ENCODE data around the gene PLTP. TPM values are rescaled to one million over a fixed set of nuclear protein-coding genes. Genes with fewer than 3 reads are reported as not detected.

PLTP gene
- total RNA-seq, 4 donors from 2014 or later: 45.6 to 456 (median 177) TPM

GRCh38 chr20:45867819-45868176 is 44.2 kb downstream of the PLTP start:
- no peak for ATAC-seq
- peaks cover 0 to 6% of the 10 kb centered on the region in 2 donors for H3K36me3 ChIP-seq
- H3K27ac ChIP-seq: peak overlapping the region in 2 of 4 donors; percentile 1 to 29
- peaks cover 0 to 15% (median 0%) of the 10 kb centered on the region in 3 donors for H3K4me1 ChIP-seq
- no peak overlapping the region for H3K4me3 ChIP-seq
- TF ChIP-seq POLR2A (IDR thresholded peaks at IDR 0.05) (no peak), POLR2AphosphoS5 (IDR thresholded peaks at IDR 0.05) (no peak)
- no peaks in the 10 kb centered on the region for H3K27me3 ChIP-seq
- no peaks in the 10 kb centered on the region for H3K9me3 ChIP-seq

- Histone ChIP-seq H3K4me3 (no peak overlapping the region), H3K27ac (peak overlapping the region in 2 of 4 donors; percentile 1 to 29), H3K9me3 (no peaks in the 10 kb centered on the region), H3K4me1 (peaks cover 0 to 15% (median 0%) of the 10 kb centered on the region in 3 donors), H3K36me3 (peaks cover 0 to under 1% of the 10 kb centered on the region in 2 donors), H3K27me3 (no peaks in the 10 kb centered on the region)
- 51 to 77% methylated on average over 2 to 6 of the region's 6 CpGs for WGBS, 2 donors (ENCODE audit: low coverage in 1 of 2)
- TF ChIP-seq POLR2A (IDR thresholded peaks at IDR 0.05) (no peak), EP300 (IDR thresholded peaks at IDR 0.05) (no peak), CTCF (IDR thresholded peaks at IDR 0.05) (no peak), POLR2AphosphoS5 (IDR thresholded peaks at IDR 0.05) (no peak)
- no peak for ATAC-seq
These were observed 44.7 kb downstream of the PLTP start for GRCh38 chr20:45867136-45867818.

- ATAC-seq: no peak
- Histone ChIP-seq H3K36me3 (no peaks in the 10 kb centered on the region), H3K9me3 (no peaks in the 10 kb centered on the region), H3K4me1 (peaks cover 0 to 15% (median 0%) of the 10 kb centered on the region in 3 donors), H3K27ac (no peak overlapping the region), H3K27me3 (no peaks in the 10 kb centered on the region), H3K4me3 (no peak overlapping the region)
- TF ChIP-seq CTCF (IDR thresholded peaks at IDR 0.05) (no peak), POLR2AphosphoS5 (IDR thresholded peaks at IDR 0.05) (no peak), POLR2A (IDR thresholded peaks at IDR 0.05) (no peak), EP300 (IDR thresholded peaks at IDR 0.05) (no peak)
- 96 to 100% methylated on average over 4 of the region's 5 CpGs for WGBS, 2 donors (ENCODE audit: low coverage in 1 of 2)
These were observed 45.5 kb downstream of the PLTP start for GRCh38 chr20:45866454-45866853.

- no peaks in the 10 kb centered on the region for H3K27me3 ChIP-seq
- no peaks in the 10 kb centered on the region for H3K9me3 ChIP-seq
- WGBS, 2 donors (ENCODE audit: low coverage in 1 of 2): 81 to 90% methylated on average over 6 to 7 of the region's 7 CpGs
- no peak overlapping the region for H3K27ac ChIP-seq
- no peak for TF ChIP-seq CTCF (IDR thresholded peaks at IDR 0.05)
- no peak for TF ChIP-seq POLR2A (IDR thresholded peaks at IDR 0.05)
- no peaks in the 10 kb centered on the region for H3K36me3 ChIP-seq
- H3K4me1 ChIP-seq: peaks cover 0 to 15% (median 0%) of the 10 kb centered on the region in 3 donors
- no peak for ATAC-seq
- no peak overlapping the region for H3K4me3 ChIP-seq
These were observed 48.1 kb downstream of the PLTP start for GRCh38 chr20:45863543-45864470.

- TF ChIP-seq POLR2A (IDR thresholded peaks at IDR 0.05) (no peak), EP300 (IDR thresholded peaks at IDR 0.05) (no peak), CTCF (IDR thresholded peaks at IDR 0.05) (no peak), POLR2AphosphoS5 (IDR thresholded peaks at IDR 0.05) (no peak)
- Histone ChIP-seq H3K27ac (no peak overlapping the region), H3K36me3 (no peaks in the 10 kb centered on the region), H3K27me3 (no peaks in the 10 kb centered on the region), H3K4me3 (no peak overlapping the region), H3K4me1 (peaks cover 0 to 17% (median 4%) of the 10 kb centered on the region in 3 donors), H3K9me3 (no peaks in the 10 kb centered on the region)
- WGBS, 2 donors (ENCODE audit: low coverage in 1 of 2): 84 to 91% methylated on average over 5 to 7 of the region's 7 CpGs
- no peak for ATAC-seq
These were observed 50.5 kb downstream of the PLTP start for GRCh38 chr20:45861221-45862075.

Data from gastroesophageal sphincter (tissue), 4 donors.